ENCODE data around the gene PAK2. TPM values are rescaled to one million over a fixed set of nuclear protein-coding genes. Genes with fewer than 3 reads are reported as not detected.

PAK2 gene
- total and polyA plus RNA-seq, 9 of the 15 experiments (the other 6 are each of a cell fraction or from before 2014, with no cell fraction given): 13.2 to 72.4 (median 35.7) TPM

DNA sequence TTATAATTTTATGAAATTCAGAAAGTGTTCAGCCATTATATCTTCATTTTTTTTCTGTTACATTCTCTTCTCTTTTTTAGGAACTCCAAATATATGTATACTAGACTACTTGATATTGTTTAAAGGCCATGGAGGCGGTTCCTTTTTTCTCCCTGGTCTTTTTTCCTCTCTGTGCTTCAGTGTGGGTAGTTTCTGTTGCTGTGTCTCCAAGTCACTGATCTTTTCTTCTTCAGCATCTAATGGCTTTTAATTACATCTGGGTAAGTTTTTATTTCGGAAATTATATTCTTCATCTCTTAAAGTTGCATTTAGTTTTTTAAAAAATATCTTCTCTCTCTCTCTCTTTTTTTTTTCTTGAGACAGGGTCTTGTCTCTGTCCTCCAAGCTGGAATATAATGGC lies 18.6 kb upstream of the PAK2 start:
- TF ChIP-seq, protein P1, sequence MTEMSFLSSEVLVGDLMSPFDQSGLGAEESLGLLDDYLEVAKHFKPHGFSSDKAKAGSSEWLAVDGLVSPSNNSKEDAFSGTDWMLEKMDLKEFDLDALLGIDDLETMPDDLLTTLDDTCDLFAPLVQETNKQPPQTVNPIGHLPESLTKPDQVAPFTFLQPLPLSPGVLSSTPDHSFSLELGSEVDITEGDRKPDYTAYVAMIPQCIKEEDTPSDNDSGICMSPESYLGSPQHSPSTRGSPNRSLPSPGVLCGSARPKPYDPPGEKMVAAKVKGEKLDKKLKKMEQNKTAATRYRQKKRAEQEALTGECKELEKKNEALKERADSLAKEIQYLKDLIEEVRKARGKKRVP (CRISPR knock-in tag; IDR thresholded peaks at IDR 0.05): no peak
- TF ChIP-seq CBX3 (IDR thresholded peaks at IDR 0.05; ENCODE audit: borderline replicate concordance in 1 of 2, low read length in 2 of 2): 0 out of 3 replicates have a peak, but pooled peaks of 1 of the 2 experiments have one; percentile 40
- TF ChIP-seq NR2C2 (CRISPR knock-in tag; IDR thresholded peaks at IDR 0.05): no peak
- TF ChIP-seq NR2C2 (tag; IDR thresholded peaks at IDR 0.05): no peak
- TF ChIP-seq ZC3H8 (IDR thresholded peaks at IDR 0.05): no peak
- 0 out of 2 replicates have a peak, but pooled peaks have one; percentile 33 for TF ChIP-seq BCOR (IDR thresholded peaks at IDR 0.05)
- TF ChIP-seq ZNF766 (CRISPR knock-in tag; conservative IDR thresholded peaks at IDR 0.05): no peak
- H3K27me3 ChIP-seq (ENCODE audit: control insufficient read depth in 2 of 2, insufficient read depth in 2 of 2, low read length in 2 of 2): no peaks in the 10 kb centered on the region
- ATAC-seq (no peak), FAIRE-seq (no peak), DNase-seq (ENCODE audit: extremely low read depth in 1 of 4, low spot score in 3 of 4) (no peak)
- ChIA-PET POLR2A (interaction anchor here (0.6 kb wide), 2 partner anchors 10 to 152 kb away, joined by 3 to 4 read pairs; partner anchors contain the start of genes FBXO45 and WDR53), CTCF (ENCODE audit: low intra/inter-chr PET ratio) (no interaction called here)
- H2AFZ ChIP-seq (ENCODE audit: low read depth, low read length): no peak overlapping the region
- in situ Hi-C loops (cut with MboI) (no loop called here), intact Hi-C loops (cut with micrococcal nuclease) (no loop called here)
- BruUV-seq (replicated peaks): no TSS peak
- WGBS (ENCODE audit: insufficient coverage, low coverage, missing lambda C conversion rate): 28% methylated on average over 2 of the region's 2 CpGs
- H3K4me1 ChIP-seq (replicated peaks in 1 of 2; ENCODE audit: control insufficient read depth in 2 of 2, insufficient read depth in 2 of 2, low read length in 2 of 2): no peaks in the 10 kb centered on the region
- no peaks in the 10 kb centered on the region for H3K9me1 ChIP-seq (ENCODE audit: control insufficient read depth, insufficient read depth, low read length)
- H3K79me2 ChIP-seq (ENCODE audit: control insufficient read depth, insufficient read depth, low read length): no peaks in the 10 kb centered on the region
- H3K9me3 ChIP-seq (replicated peaks; ENCODE audit: control insufficient read depth, insufficient read depth, low read depth, low read length): peaks cover 6% of the 10 kb centered on the region
- no peak overlapping the region for H3K9ac ChIP-seq (ENCODE audit: insufficient read depth in 1 of 2, low read depth in 2 of 2, low read length in 2 of 2)
- no peak overlapping the region for H3K4me3 ChIP-seq
- H4K20me1 ChIP-seq (replicated peaks; ENCODE audit: control insufficient read depth, insufficient read depth, low read length): no peaks in the 10 kb centered on the region
- peaks cover 36% of the 10 kb centered on the region for H3K36me3 ChIP-seq (ENCODE audit: control insufficient read depth, insufficient read depth, low read length)
- H3K4me2 ChIP-seq (ENCODE audit: insufficient read depth, low read length): no peak overlapping the region
- no peak overlapping the region for H3K27ac ChIP-seq (ENCODE audit: extremely low read depth, low read depth, low read length)
